OCI-LY7 (cell line): Measurements from ENCODE around the gene RHO. TPM values are rescaled to one million over a fixed set of nuclear protein-coding genes. Genes with fewer than 3 reads are reported as not detected.

Experiments
- BruUV-seq: library from RNA; stranded (reverse); fragments of 400-500 nt; replicated peaks from 2 replicates; lab custom pipeline; 2021; lab: Mats Ljungman, UMichigan
- CTCF ChIA-PET: fragments of 300-600 bp; sonication (Branson Sonifier 250); formaldehyde crosslinking; loops from one replicate; lab custom pipeline; 2022; ENCODE audit warnings: antibody characterized with exemption; ENCODE audit not compliant: unreplicated experiment; lab: Charles Lee
- POLR2A ChIA-PET: fragments of 300-600 bp; sonication (Branson Sonifier 250); formaldehyde crosslinking; loops from one replicate; lab custom pipeline; 2022; ENCODE audit warnings: antibody characterized with exemption; lab: Charles Lee
- DNase-seq: peaks from one replicate; pipeline ENCODE4 v3.0.0-alpha.2; 2015; ENCODE audit warnings: low spot score
- H2AFZ ChIP-seq: fragments of 200-600 bp; sonication (generic), shearing (Covaris generic); 2 replicates; pipeline ENCODE4 v1.6.1; 2014; ENCODE audit warnings: mild to moderate bottlenecking, antibody characterized with exemption, low read length, moderate library complexity
- H3K27ac ChIP-seq: fragments of 200-600 bp; sonication (generic); 2 replicates; pipeline ENCODE4 v1.5.1; 2014; ENCODE audit warnings: mixed run types, low read depth, mild to moderate bottlenecking, moderate library complexity, low read length, inconsistent platforms; ENCODE audit not compliant: poor library complexity, severe bottlenecking
- H3K36me3 ChIP-seq: fragments of 200-600 bp; sonication (generic); 2 replicates; pipeline ENCODE4 v1.6.1; 2014; ENCODE audit warnings: mild to moderate bottlenecking, antibody characterized with exemption, low read length, moderate library complexity, mixed read lengths; ENCODE audit not compliant: insufficient read depth
- H3K4me1 ChIP-seq: fragments of 200-600 bp; sonication (generic); 2 replicates; pipeline ENCODE4 v1.5.1; 2014; ENCODE audit warnings: mild to moderate bottlenecking, low read length; ENCODE audit not compliant: insufficient read depth, poor library complexity, severe bottlenecking
- H3K4me2 ChIP-seq: fragments of 200-600 bp; sonication (generic); 2 replicates; pipeline ENCODE4 v1.6.1; 2014; ENCODE audit warnings: mild to moderate bottlenecking, low read length
- H3K4me3 ChIP-seq: fragments of 200-600 bp; sonication (generic); 2 replicates; pipeline ENCODE4 v1.5.1; 2014; ENCODE audit warnings: mild to moderate bottlenecking, low read depth, low read length; ENCODE audit not compliant: poor library complexity, severe bottlenecking
- H3K79me2 ChIP-seq: fragments of 200-600 bp; sonication (generic); 2 replicates; pipeline ENCODE4 v1.6.1; 2016; ENCODE audit warnings: low read depth, mild to moderate bottlenecking, low read length, moderate library complexity, mixed read lengths; ENCODE audit not compliant: insufficient read depth
- H3K9me2 ChIP-seq: fragments of 200-600 bp; sonication (generic); 2 replicates; pipeline ENCODE4 v1.6.1; 2016; ENCODE audit warnings: mild to moderate bottlenecking, low read length, mixed read lengths; ENCODE audit not compliant: insufficient read depth
- H3K9me3 ChIP-seq: fragments of 200-600 bp; sonication (generic); 2 replicates; pipeline ENCODE4 v1.6.1; 2014; ENCODE audit warnings: mild to moderate bottlenecking, mixed run types, low read length, mixed read lengths
- H4K20me1 ChIP-seq: fragments of 200-600 bp; sonication (generic); 2 replicates; pipeline ENCODE4 v1.6.1; 2014; ENCODE audit warnings: mild to moderate bottlenecking, antibody characterized with exemption, low read length, moderate library complexity, mixed read lengths; ENCODE audit not compliant: insufficient read depth
- EZH2phosphoT487 ChIP-seq: fragments of 200-600 bp; sonication (generic); IDR thresholded peaks from 2 replicates; pipeline ENCODE4 v1.6.1; 2018; ENCODE audit warnings: low read depth, borderline replicate concordance, mild to moderate bottlenecking, mixed run types, antibody characterized with exemption, low read length, moderate library complexity, mixed read lengths
- intact Hi-C: fragments of 100-400 bp; cut with micrococcal nuclease; formaldehyde crosslinking; loops from one replicate; pipeline ENCODE4 v1.10.0; 2022; ENCODE audit not compliant: unreplicated experiment
- total RNA-seq, 2 experiments: library from RNA; depleted of rRNA in 1 of 2; stranded (reverse); fragments of >200 nt in 1 of 2; shearing (Covaris generic) in 1 of 2; gene quantifications; 2 replicates each; pipeline ENCODE4 v1.2.3, GENCODE V29; 2014 to 2022
- TF ChIP-seq, protein P1 (sequence below): fragments of 200-600 bp; sonication (generic); conservative IDR thresholded peaks from 2 replicates; pipeline ENCODE4 v1.5.1; 2014; ENCODE audit warnings: mild to moderate bottlenecking, antibody characterized with exemption, low read length, moderate library complexity, mixed read lengths

The RHO gene
- total RNA-seq, 2 experiments from 2014 or later: not detected

DNA sequence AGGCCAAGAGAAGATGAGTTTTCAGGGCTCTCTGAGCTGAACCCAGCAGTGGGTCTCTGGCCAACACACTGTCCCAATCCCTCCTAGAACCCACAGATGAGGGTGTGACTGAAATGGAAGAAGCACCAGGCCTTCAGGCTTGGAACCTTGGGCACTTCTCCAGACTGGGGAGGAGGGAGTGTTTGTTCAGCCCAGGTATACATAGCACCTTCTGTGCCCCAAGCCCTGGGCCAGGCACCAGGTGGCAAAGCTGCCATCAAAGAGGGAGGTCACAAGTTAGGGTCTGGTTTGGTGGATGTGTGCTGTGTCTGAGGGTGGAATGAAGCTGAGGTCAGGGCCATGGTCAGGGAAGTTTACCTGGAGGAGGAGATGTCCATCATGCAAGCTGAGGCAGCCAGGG, 15.8 kb upstream of the RHO start:
- POLR2A ChIA-PET: no interaction called here
- BruUV-seq: no TSS peak

DNA sequence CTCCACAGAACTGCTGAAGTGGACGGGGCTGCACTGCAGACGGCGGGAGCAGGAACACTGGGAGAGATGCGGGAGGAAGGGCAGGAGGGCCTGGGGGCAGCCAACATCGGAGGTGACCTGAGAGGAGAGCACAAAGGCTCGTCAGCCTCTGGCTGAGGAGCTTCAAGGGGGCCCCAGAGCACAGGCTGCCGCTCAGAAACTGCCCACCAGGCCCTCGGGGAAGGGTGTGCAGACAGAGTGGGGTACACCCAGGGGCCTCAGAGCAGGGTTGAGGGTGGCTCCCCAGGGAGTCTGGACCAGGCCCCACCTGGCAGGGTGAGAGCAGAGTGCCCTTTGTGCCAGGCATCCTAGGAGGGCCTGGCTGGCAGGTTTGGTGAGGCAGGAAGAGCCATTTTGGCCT, 14.7 kb upstream of the RHO start:
- DNase-seq: no peak
- CTCF ChIA-PET: no interaction called here

More for the DNA sequence above, 15.8 kb upstream of the RHO start:
- no peak for DNase-seq
- no peak overlapping the region for H3K27ac ChIP-seq
- H3K4me3 ChIP-seq: no peak overlapping the region
- CTCF ChIA-PET: no interaction called here
- H3K79me2 ChIP-seq: no peaks in the 10 kb centered on the region
- H3K4me2 ChIP-seq: no peak overlapping the region
- no peaks in the 10 kb centered on the region for H3K9me3 ChIP-seq
- no peaks in the 10 kb centered on the region for H3K4me1 ChIP-seq
- intact Hi-C loops: no loop called here
- no peaks in the 10 kb centered on the region for H4K20me1 ChIP-seq
- no peaks in the 10 kb centered on the region for H3K36me3 ChIP-seq
- H2AFZ ChIP-seq: no peak overlapping the region
- H3K9me2 ChIP-seq: no peaks in the 10 kb centered on the region
- TF ChIP-seq, protein P1, sequence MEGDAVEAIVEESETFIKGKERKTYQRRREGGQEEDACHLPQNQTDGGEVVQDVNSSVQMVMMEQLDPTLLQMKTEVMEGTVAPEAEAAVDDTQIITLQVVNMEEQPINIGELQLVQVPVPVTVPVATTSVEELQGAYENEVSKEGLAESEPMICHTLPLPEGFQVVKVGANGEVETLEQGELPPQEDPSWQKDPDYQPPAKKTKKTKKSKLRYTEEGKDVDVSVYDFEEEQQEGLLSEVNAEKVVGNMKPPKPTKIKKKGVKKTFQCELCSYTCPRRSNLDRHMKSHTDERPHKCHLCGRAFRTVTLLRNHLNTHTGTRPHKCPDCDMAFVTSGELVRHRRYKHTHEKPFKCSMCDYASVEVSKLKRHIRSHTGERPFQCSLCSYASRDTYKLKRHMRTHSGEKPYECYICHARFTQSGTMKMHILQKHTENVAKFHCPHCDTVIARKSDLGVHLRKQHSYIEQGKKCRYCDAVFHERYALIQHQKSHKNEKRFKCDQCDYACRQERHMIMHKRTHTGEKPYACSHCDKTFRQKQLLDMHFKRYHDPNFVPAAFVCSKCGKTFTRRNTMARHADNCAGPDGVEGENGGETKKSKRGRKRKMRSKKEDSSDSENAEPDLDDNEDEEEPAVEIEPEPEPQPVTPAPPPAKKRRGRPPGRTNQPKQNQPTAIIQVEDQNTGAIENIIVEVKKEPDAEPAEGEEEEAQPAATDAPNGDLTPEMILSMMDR: no peak
- TF ChIP-seq EZH2phosphoT487: no peak

DNA sequence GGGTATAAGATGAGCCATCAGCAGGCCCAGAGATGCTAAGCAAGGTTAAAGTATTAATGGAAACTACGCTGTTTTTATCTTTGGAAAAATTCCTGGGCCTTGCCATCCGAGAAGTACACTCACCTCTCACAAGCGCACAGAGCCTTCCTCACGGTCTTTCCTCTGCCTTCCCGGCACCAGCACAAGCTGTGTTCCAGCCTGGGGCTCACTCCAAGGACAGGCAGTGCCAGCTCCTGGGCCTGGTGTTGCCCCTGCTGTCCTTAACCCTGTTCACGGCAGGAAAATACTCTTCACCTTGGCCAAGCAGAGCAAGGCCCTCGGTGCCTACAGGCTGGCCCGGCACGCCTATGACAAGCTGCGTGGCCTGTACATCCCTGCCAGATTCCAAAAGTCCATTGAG, 14.3 kb upstream of the RHO start:
- Histone ChIP-seq H3K27ac (no peak overlapping the region), H3K9me2 (no peaks in the 10 kb centered on the region), H3K4me2 (no peak overlapping the region), H3K79me2 (no peaks in the 10 kb centered on the region), H3K36me3 (no peaks in the 10 kb centered on the region), H2AFZ (no peak overlapping the region), H3K4me3 (no peak overlapping the region), H3K9me3 (no peaks in the 10 kb centered on the region), H4K20me1 (no peaks in the 10 kb centered on the region), H3K4me1 (no peaks in the 10 kb centered on the region)
- no TSS peak for BruUV-seq
- ChIA-PET POLR2A (no interaction called here), CTCF (no interaction called here)
- no peak for TF ChIP-seq EZH2phosphoT487
- TF ChIP-seq, protein P1: no peak
- no peak for DNase-seq
- intact Hi-C loops: no loop called here

More for the DNA sequence above, 14.7 kb upstream of the RHO start:
- intact Hi-C loops: no loop called here
- no peak overlapping the region for H3K4me2 ChIP-seq
- no peaks in the 10 kb centered on the region for H3K36me3 ChIP-seq
- POLR2A ChIA-PET: no interaction called here
- no TSS peak for BruUV-seq
- no peaks in the 10 kb centered on the region for H3K4me1 ChIP-seq
- no peaks in the 10 kb centered on the region for H3K79me2 ChIP-seq
- TF ChIP-seq EZH2phosphoT487: no peak
- TF ChIP-seq, protein P1: no peak
- no peak overlapping the region for H2AFZ ChIP-seq
- no peaks in the 10 kb centered on the region for H3K9me2 ChIP-seq
- no peak overlapping the region for H3K27ac ChIP-seq
- no peaks in the 10 kb centered on the region for H3K9me3 ChIP-seq
- no peaks in the 10 kb centered on the region for H4K20me1 ChIP-seq
- H3K4me3 ChIP-seq: no peak overlapping the region
